GM12891 (cell line): Measurements from ENCODE around the gene SEC14L3.
A peak's percentile ranks its signal among the peaks of the same experiment; 100 is the strongest.
"Not testable (repeated sequence)": the region's sequence is repeated elsewhere in the genome, so short reads cannot be mapped to it uniquely, and the experiment has no call there.

ENCODE experiments used
- DNase-seq: peaks from one replicate; pipeline ENCODE4 v3.0.0; 2011; ENCODE audit warnings: low spot score; ENCODE audit not compliant: insufficient read length
- FAIRE-seq: peaks from 2 replicates; lab custom pipeline; 2011; peaks lifted over from hg19 to GRCh38; lab: Jason Lieb, UNC
- PAX5 ChIP-seq: IDR thresholded peaks from 2 replicates; pipeline ENCODE4 v1.6.1; 2011; ENCODE audit warnings: low read length, moderate library complexity, mild to moderate bottlenecking; ENCODE audit not compliant: insufficient read depth, severe bottlenecking
- POLR2A ChIP-seq: IDR thresholded peaks from 2 replicates; pipeline ENCODE4 v1.6.1; 2011; ENCODE audit warnings: low read depth, low read length, control low read depth
- POLR2AphosphoS5 ChIP-seq: IDR thresholded peaks from 2 replicates; pipeline ENCODE4 v1.6.1; 2011; ENCODE audit warnings: low read depth, low read length, control low read depth
- POU2F2 ChIP-seq: IDR thresholded peaks from 2 replicates; pipeline ENCODE4 v1.6.1; 2011; ENCODE audit warnings: low read depth, mild to moderate bottlenecking, control low read depth, low read length, moderate library complexity
- SPI1 ChIP-seq: IDR thresholded peaks from 2 replicates; pipeline ENCODE4 v1.6.1; 2011; ENCODE audit warnings: low read depth, low read length, control low read depth
- TAF1 ChIP-seq: IDR thresholded peaks from 2 replicates; pipeline ENCODE4 v1.6.1; 2011; ENCODE audit warnings: low read depth, low read length, control low read depth

Gene SEC14L3

GRCh38 chr22:30470655-30471054, 1.2 kb downstream of the SEC14L3 start:
- DNase-seq (no peak), FAIRE-seq (no peak)
- TF ChIP-seq SPI1 (no peak), PAX5 (no peak), POLR2A (no peak), POLR2AphosphoS5 (no peak), POU2F2 (no peak), TAF1 (no peak)

GRCh38 chr22:30469165-30469564, 2.7 kb downstream of the SEC14L3 start:
- FAIRE-seq: no peak
- no peak for DNase-seq
- no peak for TF ChIP-seq TAF1
- TF ChIP-seq POU2F2: no peak
- no peak for TF ChIP-seq PAX5
- TF ChIP-seq POLR2A: no peak
- no peak for TF ChIP-seq POLR2AphosphoS5
- TF ChIP-seq SPI1: no peak

- not testable (repeated sequence) for DNase-seq, FAIRE-seq
These were observed 11.3 kb downstream of the SEC14L3 start for GRCh38 chr22:30460555-30460954.

DNA sequence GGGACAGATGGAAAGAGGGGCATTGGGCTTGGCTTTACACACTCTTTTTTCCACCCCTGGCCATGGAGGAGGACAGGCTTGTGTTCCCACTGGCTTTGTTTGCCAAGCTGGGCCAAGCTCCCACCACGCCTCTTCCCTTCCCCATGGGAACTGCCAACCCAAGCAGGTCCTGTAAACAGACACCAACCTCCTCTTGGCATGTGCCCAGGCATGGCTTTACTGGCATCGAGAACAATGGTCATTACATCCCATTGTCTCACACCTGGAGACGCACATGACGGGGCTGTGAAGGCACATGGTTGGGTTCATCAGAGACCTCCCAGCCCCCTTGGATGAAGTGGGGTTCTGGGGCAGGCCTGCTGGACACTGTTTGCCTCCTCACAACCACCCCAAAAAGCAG, 11.7 kb downstream of the SEC14L3 start:
- TF ChIP-seq PAX5 (no peak), POU2F2 (no peak), SPI1 (no peak), TAF1 (no peak), POLR2A (no peak), POLR2AphosphoS5 (no peak)

GRCh38 chr22:30459181-30460052, 12.4 kb downstream of the SEC14L3 start:
- DNase-seq: no peak
- FAIRE-seq: peak; percentile 43
- TF ChIP-seq POU2F2 (no peak), TAF1 (no peak), PAX5 (no peak), SPI1 (no peak), POLR2A (no peak), POLR2AphosphoS5 (no peak)

More for the DNA sequence above, 11.7 kb downstream of the SEC14L3 start:
- no peak for DNase-seq
- no peak for FAIRE-seq

- FAIRE-seq (no peak), DNase-seq (no peak)
These were observed 13.8 kb downstream of the SEC14L3 start for GRCh38 chr22:30457981-30458380.

GRCh38 chr22:30455075-30455840, 16.6 kb downstream of the SEC14L3 start:
- DNase-seq (no peak), FAIRE-seq (no peak)
- TF ChIP-seq POLR2A: no peak
- no peak for TF ChIP-seq POU2F2
- TF ChIP-seq SPI1: no peak
- no peak for TF ChIP-seq POLR2AphosphoS5
- TF ChIP-seq PAX5: no peak
- TF ChIP-seq TAF1: no peak

More at GRCh38 chr22:30457981-30458380, 13.8 kb downstream of the SEC14L3 start:
- TF ChIP-seq POLR2A (no peak), POLR2AphosphoS5 (no peak), POU2F2 (no peak), TAF1 (no peak), PAX5 (no peak), SPI1 (no peak)

GRCh38 chr22:30453731-30454510, 17.9 kb downstream of the SEC14L3 start:
- DNase-seq (no peak), FAIRE-seq (no peak)
- TF ChIP-seq TAF1 (no peak), SPI1 (no peak), POLR2AphosphoS5 (no peak)

DNA sequence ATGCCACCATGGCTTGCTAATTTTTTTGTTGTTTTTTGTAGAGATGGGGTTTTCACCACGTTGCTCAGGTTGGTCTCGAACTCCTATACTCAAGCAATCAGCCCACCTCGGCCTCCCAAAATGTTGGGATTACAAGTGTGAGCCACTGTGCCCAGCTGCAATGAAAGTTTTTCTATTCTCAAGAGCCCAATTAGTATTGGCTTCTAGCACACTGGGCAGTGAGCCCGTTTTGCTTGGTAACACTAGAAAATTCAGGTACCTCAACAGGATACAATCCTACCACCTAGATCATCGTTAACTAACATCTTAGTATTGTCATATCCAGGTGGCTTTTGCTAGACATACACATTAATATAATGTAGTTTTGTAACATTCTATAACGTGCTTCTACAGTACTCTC, 19.0 kb downstream of the SEC14L3 start:
- FAIRE-seq (no peak), DNase-seq (no peak)
- TF ChIP-seq POLR2AphosphoS5 (no peak), POU2F2 (no peak), TAF1 (no peak), POLR2A (no peak), PAX5 (no peak), SPI1 (no peak)

- not testable (repeated sequence) for FAIRE-seq, DNase-seq
These were observed 20.3 kb downstream of the SEC14L3 start for GRCh38 chr22:30451488-30451887.
